GM21717 (cell line): ENCODE data around the gene TAGAP.
"Not testable (repeated sequence)": the region's sequence is repeated elsewhere in the genome, so short reads cannot be mapped to it uniquely, and the experiment has no call there.

Source experiments
- ATAC-seq: cut with Tn5 transposase; IDR thresholded peaks from one replicate; pipeline ENCODE4 v1.9.1; 2021; ENCODE audit warnings: mild to moderate bottlenecking, moderate library complexity; ENCODE audit not compliant: unreplicated experiment

The TAGAP gene

DNA sequence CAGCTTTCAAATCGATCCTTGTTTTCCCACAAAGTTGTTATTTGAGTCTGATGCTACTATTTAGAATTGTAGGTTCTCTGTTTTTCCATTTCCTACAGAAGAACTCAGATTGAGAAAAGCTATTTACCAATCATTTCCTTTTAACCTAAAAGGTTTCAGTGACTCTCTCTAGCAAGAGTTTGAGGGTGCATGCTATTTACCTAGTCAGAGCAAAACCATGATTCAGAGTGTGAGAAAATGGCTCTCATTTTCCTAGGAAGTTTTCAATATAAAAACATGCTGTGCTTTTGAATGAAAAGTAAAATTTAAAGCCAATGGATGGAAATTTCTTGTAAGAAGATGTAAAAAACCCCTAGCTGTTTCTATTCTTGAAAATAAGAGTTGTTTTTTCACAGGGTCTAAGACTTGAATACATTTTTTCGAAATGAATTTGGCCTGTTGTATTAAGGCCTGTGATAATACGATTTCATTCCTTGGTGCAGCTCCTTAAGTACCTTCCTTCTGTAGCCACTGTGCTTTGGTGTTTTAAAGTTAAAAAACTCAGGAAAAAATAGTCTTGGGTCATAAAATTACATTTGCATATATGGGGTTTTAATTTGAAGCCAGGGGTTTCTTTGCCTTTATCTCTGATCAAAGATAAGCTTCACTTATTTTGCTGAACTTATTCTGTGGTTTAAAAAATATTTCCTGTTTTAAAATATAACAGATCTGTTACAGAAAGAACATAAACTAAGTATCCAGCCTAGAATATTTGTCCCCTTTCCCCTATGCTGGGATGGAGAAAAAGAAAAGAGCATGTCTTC is 26.8 kb downstream of the TAGAP start:
- ATAC-seq: peak; percentile 53

- no peak for ATAC-seq
Measured at GRCh38 chr6:159014406-159014805, 30.4 kb downstream of the TAGAP start.

GRCh38 chr6:159013229-159013628 is 31.6 kb downstream of the TAGAP start:
- no peak for ATAC-seq

- ATAC-seq: no peak
Measured at GRCh38 chr6:159012201-159012600, 32.6 kb downstream of the TAGAP start.

DNA sequence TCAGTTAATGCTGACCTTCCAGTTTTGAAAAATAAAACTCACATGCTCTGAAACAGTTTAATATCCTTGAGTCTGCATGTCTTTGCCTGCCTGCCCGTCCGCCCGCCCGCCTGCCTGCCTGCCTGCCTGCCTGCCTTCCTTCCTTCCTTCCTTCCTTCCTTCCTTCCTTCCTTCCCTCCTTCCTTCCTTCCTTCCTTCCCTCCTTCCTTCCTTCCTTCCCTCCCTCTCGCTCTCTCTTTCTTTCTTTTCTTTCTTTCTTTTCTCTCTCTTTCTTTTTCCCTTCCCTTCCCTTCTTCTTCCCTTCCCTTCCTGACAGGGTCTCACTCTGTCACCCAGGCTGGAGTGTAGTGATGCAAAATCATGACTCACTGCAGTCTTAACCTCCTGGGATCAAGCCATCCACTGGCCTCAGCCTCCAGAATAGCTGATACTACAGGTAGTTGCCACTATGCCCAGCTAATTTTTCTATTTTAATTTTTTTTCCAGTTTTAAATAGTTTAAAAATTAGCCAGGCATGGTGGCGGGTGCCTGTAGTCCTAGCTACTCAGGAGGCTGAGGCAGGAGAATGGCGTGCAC is 34.7 kb downstream of the TAGAP start:
- not testable (repeated sequence) for ATAC-seq

GRCh38 chr6:159008656-159009288 is 36.0 kb downstream of the TAGAP start:
- ATAC-seq: peak; percentile 81

GRCh38 chr6:159007510-159007909 is 37.3 kb downstream of the TAGAP start:
- no peak for ATAC-seq

- ATAC-seq: no peak
Measured at GRCh38 chr6:159005436-159005835, 39.4 kb downstream of the TAGAP start.

DNA sequence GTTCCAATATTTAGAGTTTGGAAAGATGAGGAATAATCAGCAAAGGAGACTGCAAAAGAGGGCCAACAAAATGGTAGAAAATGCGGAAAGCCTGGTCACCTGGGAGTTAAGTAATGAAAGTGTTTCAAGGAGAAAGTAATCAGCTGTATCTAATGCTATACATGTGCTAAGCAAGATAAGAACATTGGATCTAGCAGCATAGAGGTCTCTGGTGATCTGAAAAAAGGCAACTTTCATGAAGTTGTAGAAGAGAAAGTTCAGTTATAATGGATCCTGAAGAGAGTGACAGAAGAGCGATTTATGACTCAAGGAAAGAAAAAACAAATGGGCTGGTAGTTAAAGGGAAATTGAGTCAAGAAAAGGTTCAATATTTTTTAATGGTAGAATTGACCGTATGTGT is 40.2 kb downstream of the TAGAP start:
- ATAC-seq: no peak

DNA sequence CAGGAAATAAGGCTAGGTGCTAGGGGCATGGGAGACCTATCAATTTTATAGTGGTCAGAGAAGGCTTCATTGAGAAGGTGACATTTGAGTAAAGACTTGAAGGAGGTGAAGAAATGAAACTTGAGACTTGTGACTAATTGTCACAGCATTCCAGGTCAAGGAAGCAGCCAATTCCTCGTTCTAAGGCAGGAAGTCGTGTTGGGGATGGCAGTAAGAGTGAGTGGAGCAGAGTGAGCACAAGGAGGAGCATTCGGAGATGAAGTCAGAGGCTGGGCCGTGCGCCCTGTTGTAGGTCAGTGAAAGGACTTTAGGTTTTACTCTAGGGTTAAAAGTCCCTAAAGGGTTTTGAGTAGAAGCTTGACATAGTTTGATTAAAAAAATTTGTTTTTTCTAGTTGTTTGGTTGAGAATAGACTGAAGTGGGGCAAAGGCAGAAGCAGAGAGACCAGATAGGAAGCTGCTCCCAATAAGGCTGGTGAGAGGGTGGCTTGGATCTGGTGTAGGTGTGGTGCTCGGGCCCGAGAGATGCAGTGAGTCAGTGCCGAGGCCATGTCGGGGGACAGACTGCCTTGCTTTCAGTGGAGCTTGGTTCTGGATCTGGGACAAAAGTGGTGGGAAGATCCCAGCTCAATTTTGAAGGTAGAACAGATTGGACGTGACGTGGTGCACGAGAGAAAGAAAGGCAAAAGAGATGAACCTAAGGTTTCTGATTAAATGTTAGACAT is 42.2 kb downstream of the TAGAP start:
- ATAC-seq: no peak

DNA sequence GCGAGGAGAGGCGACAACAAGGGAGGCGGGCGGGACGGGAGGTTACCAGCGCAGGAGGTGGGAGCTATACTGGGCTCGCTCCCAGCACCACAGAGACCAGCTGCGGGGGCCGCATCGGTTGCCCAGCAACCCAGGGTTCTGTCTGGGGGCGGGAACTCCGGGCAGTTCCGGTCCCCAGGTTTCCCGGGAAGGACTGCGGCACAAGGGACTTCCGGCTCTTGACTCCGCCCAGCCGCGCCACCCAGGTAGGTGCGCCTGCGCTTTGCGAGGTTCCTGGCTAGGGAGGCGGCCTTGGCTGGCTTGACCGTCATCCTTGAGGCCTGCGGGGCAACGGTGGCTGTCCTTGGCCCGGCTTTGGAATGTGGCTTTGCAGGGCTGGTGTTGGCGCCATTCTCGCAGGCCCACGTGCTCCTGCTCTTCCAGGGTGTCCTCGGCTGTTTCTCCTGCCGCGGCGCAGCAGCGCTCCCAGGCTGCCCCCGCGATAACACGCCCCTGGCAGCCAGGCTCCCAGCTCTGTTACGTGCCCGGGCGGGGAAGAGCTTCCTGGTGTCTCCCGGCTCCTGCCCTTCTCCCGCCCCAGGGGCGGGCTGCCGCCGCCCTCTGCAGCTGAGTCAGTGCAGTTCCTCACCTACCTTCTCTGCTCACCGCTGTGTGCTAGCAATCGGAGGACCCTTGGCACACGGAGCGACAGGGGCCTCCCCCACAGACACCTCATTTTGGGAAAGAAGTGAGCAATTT is 45.0 kb downstream of the TAGAP start, which contains the start of gene RSPH3:
RSPH3 (minus strand) TSS at position 537 of the 738 bp plus-strand sequence. CDS start 652 bp downstream, outside the sequence.
- ATAC-seq: peak; percentile 91

- peak; percentile 31 for ATAC-seq
Measured at GRCh38 chr6:158999154-158999665, 45.6 kb downstream of the TAGAP start.

GRCh38 chr6:158996856-158997255 is 47.9 kb downstream of the TAGAP start:
- no peak for ATAC-seq

- no peak for ATAC-seq
Measured at GRCh38 chr6:158993639-158994038, 51.2 kb downstream of the TAGAP start.

DNA sequence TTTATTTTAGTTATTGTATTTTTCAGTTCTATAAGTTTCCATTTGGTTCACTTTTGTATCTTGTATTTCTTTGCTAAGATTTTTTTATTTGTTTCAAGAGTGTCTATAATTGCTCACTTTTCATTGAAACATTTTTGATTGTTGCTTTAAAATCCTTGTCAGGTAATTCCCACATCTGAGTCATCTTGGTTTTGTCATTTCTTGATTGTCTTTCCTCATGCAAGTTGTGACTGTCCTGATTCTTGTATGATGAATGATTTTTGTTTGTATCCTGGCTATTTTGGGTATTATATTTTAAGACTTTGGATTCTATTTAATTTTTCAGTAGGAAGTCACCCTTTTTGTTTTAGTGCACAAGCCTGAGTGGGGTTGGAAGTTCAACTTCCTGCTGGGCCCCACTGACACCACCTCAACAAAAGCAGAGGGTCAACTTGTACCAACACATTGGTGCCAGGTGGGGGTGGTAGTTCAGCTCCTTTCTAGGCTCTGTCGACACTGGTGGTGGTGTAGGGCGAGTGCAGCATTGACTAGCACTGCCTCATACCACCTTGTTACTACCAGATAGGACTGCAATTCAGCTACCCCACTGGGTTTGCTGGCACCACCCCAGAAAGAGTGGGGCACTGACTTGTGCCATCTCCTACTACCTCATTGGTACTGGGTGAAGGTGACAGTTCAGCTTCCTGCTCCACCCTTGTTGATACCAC is 53.6 kb downstream of the TAGAP start:
- no peak for ATAC-seq

DNA sequence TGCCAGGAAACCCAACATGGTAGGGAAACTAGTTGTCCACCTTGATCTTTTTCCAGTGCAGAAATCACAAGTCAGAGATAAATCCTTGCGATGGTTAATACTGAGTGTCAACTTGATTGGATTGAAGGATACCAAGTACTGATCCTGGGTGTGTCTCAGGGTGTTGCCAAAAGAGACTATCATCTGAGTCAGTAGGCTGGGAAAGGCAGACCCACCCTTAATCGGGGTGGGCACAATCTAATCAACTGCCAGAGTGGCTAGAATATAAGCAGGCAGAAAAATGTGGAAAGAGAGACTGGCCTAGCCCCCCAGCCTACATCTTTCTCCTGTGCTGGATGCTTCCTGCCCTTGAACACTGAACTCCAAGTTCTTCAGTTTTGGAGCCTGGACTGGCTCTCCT is 55.1 kb downstream of the TAGAP start:
- ATAC-seq: not testable (repeated sequence)

DNA sequence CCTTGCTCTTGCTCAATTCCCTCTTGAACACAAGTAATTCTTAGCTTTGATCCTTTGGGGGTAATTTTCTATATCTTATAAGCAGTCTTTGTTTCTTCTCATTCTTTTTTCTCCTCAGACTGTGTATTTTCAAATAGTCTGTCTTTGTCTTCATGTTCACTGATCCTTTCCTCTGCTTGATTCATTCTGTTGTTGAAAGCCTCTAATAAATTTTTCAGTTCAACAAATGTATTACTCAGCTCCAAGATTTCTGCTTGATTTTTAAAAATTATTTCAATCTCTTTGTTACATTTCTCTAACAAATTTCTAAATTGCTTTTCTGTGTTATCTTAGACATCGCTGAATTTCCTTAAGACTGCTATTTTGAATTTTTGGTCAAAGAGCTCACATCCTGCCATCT is 56.3 kb downstream of the TAGAP start:
- no peak for ATAC-seq

- no peak for ATAC-seq
Measured at GRCh38 chr6:158987657-158988056, 57.1 kb downstream of the TAGAP start.
